HG03280 (cell line): ENCODE results near the gene DNAH1.

Source experiments
- ATAC-seq: cut with Tn5 transposase; IDR thresholded peaks from one replicate; pipeline ENCODE4 v1.9.1; 2021; ENCODE audit warnings: mild to moderate bottlenecking, moderate library complexity; ENCODE audit not compliant: unreplicated experiment

DNAH1 gene

GRCh38 chr3:52290596-52291507 lies 25.3 kb upstream of the DNAH1 start:
- ATAC-seq = no peak

- no peak for ATAC-seq
Observed at GRCh38 chr3:52291508-52292181, 24.5 kb upstream of the DNAH1 start.

GRCh38 chr3:52292247-52293065 lies 23.7 kb upstream of the DNAH1 start:
- ATAC-seq = no peak

GRCh38 chr3:52293491-52294319 lies 22.4 kb upstream of the DNAH1 start:
- ATAC-seq = no peak

GRCh38 chr3:52294320-52295150 lies 21.6 kb upstream of the DNAH1 start:
- no peak for ATAC-seq

GRCh38 chr3:52295671-52296208 lies 20.4 kb upstream of the DNAH1 start:
- ATAC-seq = no peak

- ATAC-seq = no peak
Observed at GRCh38 chr3:52297242-52298148, 18.6 kb upstream of the DNAH1 start.

- no peak for ATAC-seq
Observed at GRCh38 chr3:52298149-52299098, 17.7 kb upstream of the DNAH1 start.

GRCh38 chr3:52299247-52299878 lies 16.8 kb upstream of the DNAH1 start:
- ATAC-seq = no peak

GRCh38 chr3:52299879-52300611 lies 16.1 kb upstream of the DNAH1 start:
- no peak for ATAC-seq

GRCh38 chr3:52302426-52303145 lies 13.5 kb upstream of the DNAH1 start:
- ATAC-seq = no peak

GRCh38 chr3:52303811-52304210 lies 12.3 kb upstream of the DNAH1 start:
- no peak for ATAC-seq

GRCh38 chr3:52305926-52306325 lies 10.2 kb upstream of the DNAH1 start:
- no peak for ATAC-seq

GRCh38 chr3:52306978-52307377 lies 9.1 kb upstream of the DNAH1 start:
- no peak for ATAC-seq

GRCh38 chr3:52308308-52308707 lies 7.8 kb upstream of the DNAH1 start:
- ATAC-seq = no peak
